HCT116 (cell line): ENCODE results near the gene GPI. TPM values are rescaled to one million over a fixed set of nuclear protein-coding genes. Genes with fewer than 3 reads are reported as not detected.

Source experiments
- ATAC-seq: fragments of 200-7000 bp; cut with Tn5 transposase; 2 replicates; pipeline ENCODE4 v1.9.1; 2020; ENCODE audit warnings: mild to moderate bottlenecking, moderate library complexity
- BruUV-seq: library from RNA; stranded (reverse); fragments of 400-500 nt; replicated peaks from 2 replicates; lab custom pipeline; 2021; lab: Mats Ljungman, UMichigan
- CTCF ChIA-PET: fragments of 300-600 bp; sonication (Branson Sonifier 250); formaldehyde crosslinking; loops from one replicate; lab custom pipeline; 2021; ENCODE audit warnings: antibody characterized with exemption; lab: Charles Lee
- POLR2A ChIA-PET: fragments of 300-600, 350-600 bp; sonication (Branson Sonifier 250); formaldehyde crosslinking; loops from one replicate; lab custom pipeline; 2021; ENCODE audit warnings: antibody characterized with exemption; lab: Charles Lee
- RAD21 ChIA-PET, 2 experiments: fragments of 300-600 bp; sonication (Branson Sonifier 250); formaldehyde crosslinking; loops; one replicate each; lab custom pipeline; 2023; ENCODE audit warnings: low total read pairs in 2 of 2; ENCODE audit not compliant: uncharacterized antibody in 2 of 2, unreplicated experiment in 2 of 2, low non-redundant PET in 1 of 2; lab: Charles Lee
- DNase-seq: peaks from one replicate; pipeline ENCODE4 v3.0.0-alpha.2; 2010; ENCODE audit warnings: low read depth, low spot score
- H2AFZ ChIP-seq: fragments of 200-600 bp; shearing (Covaris generic), sonication (generic); 2 replicates; pipeline ENCODE4 v1.6.1; 2017; ENCODE audit warnings: low read depth, mixed run types, mixed read lengths, antibody characterized with exemption, low read length; ENCODE audit not compliant: poor library complexity, severe bottlenecking
- H3K27ac ChIP-seq: 2 replicates; pipeline ENCODE4 v1.5.1; 2012; ENCODE audit warnings: low read depth, low read length
- H3K27me3 ChIP-seq: fragments of 200-600 bp; sonication (generic); 2 replicates; pipeline ENCODE4 v1.6.1; 2016; ENCODE audit warnings: mixed run types, low read length, mixed read lengths; ENCODE audit not compliant: insufficient read depth
- H3K36me3 ChIP-seq, 2 experiments: fragments of 200-500 bp in 1 of 2; fragments of 200-600 bp in 1 of 2; sonication (Bioruptor generic) in 1 of 2; sonication (generic) in 1 of 2; 2 replicates each; pipeline versions ENCODE4 v1.5.1 to v1.6.1; 2014 to 2016; ENCODE audit warnings: low read length in 2 of 2, inconsistent platforms in 1 of 2, mixed read lengths in 1 of 2, mixed run types in 1 of 2; ENCODE audit not compliant: insufficient read depth in 2 of 2, control insufficient read depth in 1 of 2
- H3K4me1 ChIP-seq, 2 experiments: fragments of 200-600 bp in 1 of 2; sonication (generic) in 1 of 2; 2 replicates each; pipeline versions ENCODE4 v1.5.1 to v1.6.1; 2012 to 2017; ENCODE audit warnings: low read length in 2 of 2, inconsistent platforms in 1 of 2, mild to moderate bottlenecking in 1 of 2, mixed read lengths in 1 of 2, mixed run types in 1 of 2, moderate library complexity in 1 of 2; ENCODE audit not compliant: insufficient read depth in 2 of 2, control insufficient read depth in 1 of 2
- H3K4me2 ChIP-seq: fragments of 200-600 bp; sonication (generic); 2 replicates; pipeline ENCODE4 v1.6.1; 2017; ENCODE audit warnings: mixed run types, low read length, mixed read lengths
- H3K4me3 ChIP-seq, 2 experiments: fragments of 200-600 bp in 1 of 2; sonication (generic) in 1 of 2; replicated peaks in 1 of 2; 2 replicates each; pipeline ENCODE4 v1.5.1; 2011 to 2016; ENCODE audit warnings: low read length in 2 of 2, control low read depth in 1 of 2, low read depth in 1 of 2, mild to moderate bottlenecking in 1 of 2, mixed read lengths in 1 of 2, mixed run types in 1 of 2
- H3K79me2 ChIP-seq: fragments of 200-600 bp; sonication (generic); 2 replicates; pipeline ENCODE4 v1.6.1; 2017; ENCODE audit warnings: mild to moderate bottlenecking, mixed run types, low read length, moderate library complexity, mixed read lengths; ENCODE audit not compliant: insufficient read depth
- H3K9ac ChIP-seq: fragments of 200-600 bp; sonication (generic); 2 replicates; pipeline ENCODE4 v1.6.1; 2016; ENCODE audit warnings: low read length, mixed read lengths
- H3K9me2 ChIP-seq: fragments of 200-600 bp; sonication (generic), shearing (Covaris generic); 2 replicates; pipeline ENCODE4 v1.6.1; 2017; ENCODE audit warnings: mixed run types, mild to moderate bottlenecking, moderate library complexity; ENCODE audit not compliant: insufficient read depth
- H3K9me3 ChIP-seq, 2 experiments: fragments of 200-500 bp in 1 of 2; fragments of 200-600 bp in 1 of 2; sonication (Bioruptor generic) in 1 of 2; sonication (generic) in 1 of 2; 2 replicates each; pipeline ENCODE4 v1.6.1; 2014 to 2017; ENCODE audit warnings: low read length in 2 of 2, mixed read lengths in 2 of 2, inconsistent platforms in 1 of 2, low read depth in 1 of 2, mild to moderate bottlenecking in 1 of 2, mixed run types in 1 of 2, moderate library complexity in 1 of 2; ENCODE audit not compliant: control insufficient read depth in 1 of 2, insufficient read depth in 1 of 2
- H4K20me1 ChIP-seq: fragments of 200-600 bp; sonication (generic), shearing (Covaris generic); 2 replicates; pipeline ENCODE4 v1.6.1; 2017; ENCODE audit warnings: mixed run types, mild to moderate bottlenecking, moderate library complexity; ENCODE audit not compliant: insufficient read depth
- CBX3 ChIP-seq: IDR thresholded peaks from 2 replicates; pipeline ENCODE4 v1.6.1; 2012; ENCODE audit warnings: low read depth
- CEBPB ChIP-seq: IDR thresholded peaks from 2 replicates; pipeline ENCODE4 v1.6.1; 2012; ENCODE audit warnings: low read depth
- ELF1 ChIP-seq: IDR thresholded peaks from 2 replicates; pipeline ENCODE4 v1.6.1; 2012; ENCODE audit warnings: low read depth, borderline replicate concordance
- EZH2 ChIP-seq: fragments of 200-600 bp; sonication (generic); IDR thresholded peaks from 2 replicates; pipeline ENCODE4 v1.6.1; 2017; ENCODE audit warnings: antibody characterized with exemption, mixed run types
- EZH2phosphoT487 ChIP-seq: fragments of 200-600 bp; IDR thresholded peaks from 2 replicates; pipeline ENCODE4 v1.6.1; 2018; ENCODE audit warnings: antibody characterized with exemption, borderline replicate concordance
- FOSL1 ChIP-seq: IDR thresholded peaks from 2 replicates; pipeline ENCODE4 v1.6.1; 2012; ENCODE audit warnings: low read depth
- SIN3A ChIP-seq: IDR thresholded peaks from 2 replicates; pipeline ENCODE4 v1.6.1; 2012; ENCODE audit warnings: low read depth
- SP1 ChIP-seq: IDR thresholded peaks from 2 replicates; pipeline ENCODE4 v1.6.1; 2012; ENCODE audit warnings: low read depth
- SRF ChIP-seq: IDR thresholded peaks from 2 replicates; pipeline ENCODE4 v1.6.1; 2012; ENCODE audit warnings: low read depth
- TCF7L2 ChIP-seq: IDR thresholded peaks from 2 replicates; pipeline ENCODE4 v1.7.0; 2011; ENCODE audit warnings: borderline replicate concordance, inconsistent platforms; ENCODE audit not compliant: insufficient read depth, insufficient read length; ENCODE audit errors: extremely low read depth
- YY1 ChIP-seq: IDR thresholded peaks from 2 replicates; pipeline ENCODE4 v1.6.1; 2011; ENCODE audit warnings: low read length, low read depth, moderate library complexity, mild to moderate bottlenecking; ENCODE audit not compliant: insufficient replicate concordance; ENCODE audit errors: extremely low read depth
- ZBTB33 ChIP-seq: IDR thresholded peaks from 2 replicates; pipeline ENCODE4 v1.6.1; 2011; ENCODE audit warnings: mild to moderate bottlenecking, low read length, moderate library complexity; ENCODE audit not compliant: insufficient replicate concordance; ENCODE audit errors: extremely low read depth
- ZFX ChIP-seq: fragments of 450-650 bp; IDR thresholded peaks from 2 replicates; pipeline ENCODE4 v1.6.1; 2017
- ZNF274 ChIP-seq: fragments of 200-500 bp; sonication (Bioruptor generic); IDR thresholded peaks from 2 replicates; pipeline ENCODE4 v1.6.1; 2014; ENCODE audit warnings: mild to moderate bottlenecking, low read depth, low read length, inconsistent platforms
- intact Hi-C: fragments of 100-400 bp; cut with micrococcal nuclease; formaldehyde crosslinking; loops from 2 replicates; pipeline ENCODE4 v1.10.0; 2022
- total RNA-seq: library from RNA; stranded (reverse); gene quantifications from one replicate; pipeline ENCODE4 v1.2.1, GENCODE V29; 2021; ENCODE audit not compliant: unreplicated experiment
- TF ChIP-seq, protein P1 (sequence below), 3 experiments: fragments of 200-600 bp in 1 of 3; sonication (generic) in 1 of 3; IDR thresholded peaks in 2 of 3; conservative IDR thresholded peaks in 1 of 3; 2 replicates each; pipeline ENCODE4 v1.5.1; 2012 to 2017; ENCODE audit warnings: low read depth in 2 of 3, low read length in 2 of 3, antibody characterized with exemption in 1 of 3, borderline replicate concordance in 1 of 3, control low read depth in 1 of 3, mild to moderate bottlenecking in 1 of 3, mixed read lengths in 1 of 3, mixed run types in 1 of 3, moderate library complexity in 1 of 3; ENCODE audit not compliant: insufficient read depth in 1 of 3
- TF ChIP-seq, protein P2 (sequence below): IDR thresholded peaks from 2 replicates; pipeline ENCODE4 v1.6.1; 2012

The GPI gene
- total RNA-seq, 1 experiment from 2014 or later = 787 TPM

GRCh38 chr19:34386645-34387445 is 21.8 kb downstream of the GPI start (continued):
- TF ChIP-seq, protein P1, sequence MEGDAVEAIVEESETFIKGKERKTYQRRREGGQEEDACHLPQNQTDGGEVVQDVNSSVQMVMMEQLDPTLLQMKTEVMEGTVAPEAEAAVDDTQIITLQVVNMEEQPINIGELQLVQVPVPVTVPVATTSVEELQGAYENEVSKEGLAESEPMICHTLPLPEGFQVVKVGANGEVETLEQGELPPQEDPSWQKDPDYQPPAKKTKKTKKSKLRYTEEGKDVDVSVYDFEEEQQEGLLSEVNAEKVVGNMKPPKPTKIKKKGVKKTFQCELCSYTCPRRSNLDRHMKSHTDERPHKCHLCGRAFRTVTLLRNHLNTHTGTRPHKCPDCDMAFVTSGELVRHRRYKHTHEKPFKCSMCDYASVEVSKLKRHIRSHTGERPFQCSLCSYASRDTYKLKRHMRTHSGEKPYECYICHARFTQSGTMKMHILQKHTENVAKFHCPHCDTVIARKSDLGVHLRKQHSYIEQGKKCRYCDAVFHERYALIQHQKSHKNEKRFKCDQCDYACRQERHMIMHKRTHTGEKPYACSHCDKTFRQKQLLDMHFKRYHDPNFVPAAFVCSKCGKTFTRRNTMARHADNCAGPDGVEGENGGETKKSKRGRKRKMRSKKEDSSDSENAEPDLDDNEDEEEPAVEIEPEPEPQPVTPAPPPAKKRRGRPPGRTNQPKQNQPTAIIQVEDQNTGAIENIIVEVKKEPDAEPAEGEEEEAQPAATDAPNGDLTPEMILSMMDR (IDR thresholded peaks at IDR 0.05 in 2 of 3, conservative IDR thresholded peaks at IDR 0.05 in 1 of 3; ENCODE audit: borderline replicate concordance in 1 of 3, insufficient read depth in 1 of 3, low read depth in 2 of 3, low read length in 2 of 3) = no peak
- TF ChIP-seq FOSL1 = no peak
- TF ChIP-seq EZH2phosphoT487 = no peak
- no peak for TF ChIP-seq SIN3A
- no peak for TF ChIP-seq SRF
- no peak for TF ChIP-seq EZH2
- TF ChIP-seq, protein P2, sequence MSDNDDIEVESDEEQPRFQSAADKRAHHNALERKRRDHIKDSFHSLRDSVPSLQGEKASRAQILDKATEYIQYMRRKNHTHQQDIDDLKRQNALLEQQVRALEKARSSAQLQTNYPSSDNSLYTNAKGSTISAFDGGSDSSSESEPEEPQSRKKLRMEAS = no peak
- TF ChIP-seq CBX3 = no peak
- no peak for TF ChIP-seq CEBPB
- TF ChIP-seq ELF1 = no peak
- TF ChIP-seq ZNF274 = no peak
- TF ChIP-seq SP1 = no peak

DNA sequence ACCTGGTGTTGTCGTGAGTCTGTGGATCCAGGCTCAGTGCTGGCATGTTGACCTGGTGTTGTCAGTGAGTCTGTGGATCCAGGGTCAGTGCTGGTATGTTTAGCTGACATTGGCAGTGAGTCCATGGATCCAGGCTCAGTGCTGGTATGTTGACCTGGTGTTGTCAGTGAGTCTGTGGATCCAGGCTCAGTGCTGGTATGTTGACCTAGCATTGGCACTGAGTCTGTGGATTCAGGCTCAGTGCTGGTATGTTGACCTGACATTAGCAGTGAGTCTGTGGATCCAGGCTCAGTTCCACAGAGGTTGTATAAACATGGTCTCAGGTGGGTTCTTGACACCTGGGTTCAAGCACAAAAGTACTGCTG is 22.4 kb downstream of the GPI start:
- H3K36me3 ChIP-seq = peaks cover 79 to 92% of the 10 kb centered on the region in 2 experiments
- no peak overlapping the region for H3K27ac ChIP-seq
- ChIA-PET CTCF (no interaction called here), POLR2A (no interaction called here), RAD21 (no interaction called here)
- no peak overlapping the region for H2AFZ ChIP-seq
- no peaks in the 10 kb centered on the region for H3K9me2 ChIP-seq
- no peaks in the 10 kb centered on the region for H3K9me3 ChIP-seq
- BruUV-seq = no TSS peak
- no peak overlapping the region for H3K9ac ChIP-seq
- no peak overlapping the region for H3K4me2 ChIP-seq
- ATAC-seq = no peak
- no peak for DNase-seq
- intact Hi-C loops = no loop called here
- no peaks in the 10 kb centered on the region for H3K4me1 ChIP-seq
- no peaks in the 10 kb centered on the region for H3K27me3 ChIP-seq
- H3K4me3 ChIP-seq = no peak overlapping the region
- peaks cover 79% of the 10 kb centered on the region for H3K79me2 ChIP-seq
- no peaks in the 10 kb centered on the region for H4K20me1 ChIP-seq
- TF ChIP-seq, protein P2 = no peak
- TF ChIP-seq, protein P1 (IDR thresholded peaks at IDR 0.05 in 2 of 3, conservative IDR thresholded peaks at IDR 0.05 in 1 of 3; ENCODE audit: borderline replicate concordance in 1 of 3, insufficient read depth in 1 of 3, low read depth in 2 of 3, low read length in 2 of 3) = no peak
- TF ChIP-seq ZBTB33 (no peak), ZFX (no peak), CEBPB (no peak), YY1 (no peak), SRF (no peak), TCF7L2 (no peak), ELF1 (no peak), FOSL1 (no peak)
